GM23248 (cell line): ENCODE results near the gene ACP5.

ENCODE experiments used
- EZH2 ChIP-seq: fragments of 200-600 bp; sonication (generic); IDR thresholded peaks from 2 replicates; pipeline ENCODE4 v1.6.1; 2018; ENCODE audit warnings: antibody characterized with exemption, mild to moderate bottlenecking; ENCODE audit not compliant: insufficient read depth, poor library complexity, severe bottlenecking
- EZH2phosphoT487 ChIP-seq: fragments of 200-600 bp; sonication (generic); IDR thresholded peaks from 2 replicates; pipeline ENCODE4 v1.6.1; 2018; ENCODE audit warnings: antibody characterized with exemption, moderate library complexity, mild to moderate bottlenecking, low read depth; ENCODE audit not compliant: insufficient read depth

DNA sequence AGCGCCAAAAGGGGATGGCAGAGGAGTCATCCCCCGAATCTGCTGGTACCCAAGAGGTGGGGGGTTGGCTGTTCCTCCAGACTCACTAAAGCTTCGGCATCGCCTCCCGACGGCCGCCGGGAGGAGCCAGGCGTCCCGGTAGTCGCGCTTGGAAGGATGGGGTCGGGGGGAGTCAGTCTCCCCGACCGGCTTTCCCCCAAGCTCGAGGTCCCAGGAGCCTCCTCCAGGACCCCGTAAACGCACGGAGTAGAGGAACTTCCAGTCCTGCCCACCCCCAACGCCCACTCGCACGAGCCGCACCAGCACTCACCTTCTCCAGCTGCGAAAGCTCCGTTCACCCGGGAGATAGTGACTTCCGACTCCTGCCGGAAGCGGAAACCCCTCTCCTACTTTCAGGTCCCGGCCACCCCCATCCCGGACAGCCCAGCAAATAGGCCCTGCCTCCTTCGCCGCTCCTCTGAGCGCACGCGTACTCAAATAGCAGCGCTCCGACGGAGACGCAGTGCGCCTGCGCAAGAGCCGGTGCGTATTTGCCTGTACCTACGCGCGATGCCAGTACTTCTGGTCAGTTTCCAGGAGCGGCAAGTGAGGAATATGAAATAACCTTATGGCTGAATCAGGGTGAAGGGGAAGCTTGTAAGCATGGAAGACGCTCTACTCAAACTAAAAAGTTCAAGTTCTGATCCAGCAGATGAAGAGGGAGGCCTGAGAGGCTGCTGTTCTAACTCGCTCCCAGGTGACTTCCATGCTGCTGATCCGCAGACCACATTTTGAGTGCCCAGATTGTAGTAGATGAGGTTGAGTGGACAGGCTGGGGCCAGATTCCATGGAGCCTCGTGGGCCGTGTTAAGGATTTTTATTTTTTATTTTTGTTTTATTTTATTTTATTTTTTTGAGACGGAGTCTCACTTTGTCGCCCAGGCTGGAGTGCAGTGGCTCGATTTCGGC is 18.3 kb downstream of the ACP5 start, which contains the start of gene ELOF1:
- TF ChIP-seq EZH2 (no peak), EZH2phosphoT487 (no peak)
